K562 (cell line): ENCODE measurements around the gene MAP3K13. TPM values are rescaled to one million over a fixed set of nuclear protein-coding genes. Genes with fewer than 3 reads are reported as not detected.

Source experiments
- ATAC-seq: fragments of 200-7000 bp; cut with Tn5 transposase; 3 replicates; pipeline ENCODE4 v1.9.1; 2020; ENCODE audit warnings: moderate library complexity
- BruUV-seq: library from RNA; stranded (reverse); fragments of 400-500 nt; replicated peaks from 2 replicates; lab custom pipeline; 2021; lab: Mats Ljungman, UMichigan
- CTCF ChIA-PET: fragments of 300-600 bp; formaldehyde crosslinking; extraction: SDS; loops from one replicate; lab custom pipeline; 2021; ENCODE audit warnings: low intra/inter-chr PET ratio; lab: Yijun Ruan, JAX
- POLR2A ChIA-PET: fragments of 300-600, 350-650 bp; sonication (Branson Sonifier 250); formaldehyde crosslinking; extraction: SDS; loops from one replicate; lab custom pipeline; 2021; ENCODE audit warnings: antibody characterized with exemption, inconsistent platforms; lab: Yijun Ruan, JAX
- DNase-seq, 4 experiments: peaks; one replicate each; pipeline versions ENCODE4 v3.0.0 to v3.0.0-alpha.2; 2011 to 2018; ENCODE audit warnings: low spot score in 3 of 4, mixed read lengths in 3 of 4; ENCODE audit errors: extremely low read depth in 1 of 4
- FAIRE-seq: peaks from 2 replicates; lab custom pipeline; 2011; peaks lifted over from hg19 to GRCh38; lab: Jason Lieb, UNC
- H2AFZ ChIP-seq: 2 replicates; pipeline ENCODE4 v1.6.0; 2011; ENCODE audit warnings: low read depth, low read length, control low read depth, inconsistent platforms
- H3K27ac ChIP-seq: fragments of 200-600 bp; 3 replicates; pipeline ENCODE4 v1.8.0; 2011; ENCODE audit warnings: low read depth, mild to moderate bottlenecking, control low read depth, inconsistent platforms, low read length, moderate library complexity, mixed read lengths; ENCODE audit errors: extremely low read depth
- H3K27me3 ChIP-seq, 2 experiments: fragments of 300-600 bp in 1 of 2; 2 replicates in 1 of 2; 3 replicates in 1 of 2; pipeline versions ENCODE4 v1.6.0 to v1.8.0; 2011; ENCODE audit warnings: inconsistent platforms in 2 of 2, low read length in 2 of 2, mild to moderate bottlenecking in 1 of 2, mixed read lengths in 1 of 2, moderate library complexity in 1 of 2; ENCODE audit not compliant: control insufficient read depth in 2 of 2, insufficient read depth in 2 of 2
- H3K36me3 ChIP-seq: fragments of 300-600 bp; 3 replicates; pipeline ENCODE4 v1.8.0; 2011; ENCODE audit warnings: mild to moderate bottlenecking, low read length, inconsistent platforms; ENCODE audit not compliant: control insufficient read depth, insufficient read depth
- H3K4me1 ChIP-seq, 2 experiments: fragments of 200-600 bp in 1 of 2; replicated peaks in 1 of 2; 2 replicates in 1 of 2; 3 replicates in 1 of 2; pipeline versions ENCODE4 v1.5.1 to v1.8.0; 2011; ENCODE audit warnings: inconsistent platforms in 2 of 2, low read length in 2 of 2, mild to moderate bottlenecking in 1 of 2, mixed read lengths in 1 of 2, moderate library complexity in 1 of 2; ENCODE audit not compliant: control insufficient read depth in 2 of 2, insufficient read depth in 2 of 2
- H3K4me2 ChIP-seq: 2 replicates; pipeline ENCODE4 v1.6.1; 2011; ENCODE audit warnings: low read length, control low read depth, inconsistent platforms, mixed read lengths; ENCODE audit not compliant: insufficient read depth
- H3K4me3 ChIP-seq: fragments of 200-600 bp; sonication (generic), shearing (Covaris generic); 2 replicates; pipeline ENCODE4 v1.5.1; 2016; ENCODE audit warnings: control low read depth, inconsistent platforms
- H3K79me2 ChIP-seq: fragments of 200-600 bp; 3 replicates; pipeline ENCODE4 v1.8.0; 2011; ENCODE audit warnings: low read length, inconsistent platforms; ENCODE audit not compliant: control insufficient read depth, insufficient read depth
- H3K9ac ChIP-seq, 2 experiments: 2 replicates each; pipeline versions ENCODE4 v1.6.0 to v1.6.1; 2011; ENCODE audit warnings: low read depth in 2 of 2, low read length in 2 of 2, control low read depth in 1 of 2, inconsistent platforms in 1 of 2, mild to moderate bottlenecking in 1 of 2, mixed read lengths in 1 of 2; ENCODE audit not compliant: insufficient read depth in 1 of 2
- H3K9me1 ChIP-seq: one replicate; pipeline ENCODE4 v1.6.0; 2011; ENCODE audit warnings: inconsistent platforms, mild to moderate bottlenecking, low read length, moderate library complexity; ENCODE audit not compliant: control insufficient read depth, insufficient read depth
- H3K9me3 ChIP-seq: replicated peaks from 2 replicates; pipeline ENCODE4 v1.5.1; 2011; ENCODE audit warnings: low read depth, low read length, inconsistent platforms; ENCODE audit not compliant: control insufficient read depth, insufficient read depth
- H4K20me1 ChIP-seq: replicated peaks from 2 replicates; pipeline ENCODE4 v1.6.1; 2011; ENCODE audit warnings: low read length, inconsistent platforms, mixed read lengths; ENCODE audit not compliant: control insufficient read depth, insufficient read depth
- ADNP ChIP-seq: fragments of 200-800 bp; sonication (Bioruptor generic); IDR thresholded peaks from 2 replicates; pipeline ENCODE4 v1.6.1; 2016; ENCODE audit warnings: missing genetic modification characterization, missing compliant biosample characterization
- ARID1B ChIP-seq: fragments of 450-650 bp; IDR thresholded peaks from 2 replicates; pipeline ENCODE4 v1.6.1; 2016; ENCODE audit warnings: antibody characterized with exemption, mild to moderate bottlenecking, inconsistent platforms
- C11orf30 ChIP-seq: fragments of 450-650 bp; IDR thresholded peaks from 2 replicates; pipeline ENCODE4 v1.6.1; 2016; ENCODE audit warnings: low read depth, mild to moderate bottlenecking
- CBFA2T3 ChIP-seq: fragments of 450-650 bp; IDR thresholded peaks from 2 replicates; pipeline ENCODE4 v1.6.1; 2017
- HDAC1 ChIP-seq, 2 experiments: fragments of 450-650 bp; IDR thresholded peaks; 2 replicates each; pipeline ENCODE4 v1.6.1; 2016 to 2017; ENCODE audit warnings: inconsistent platforms in 1 of 2, mild to moderate bottlenecking in 1 of 2, moderate library complexity in 1 of 2
- MAFF ChIP-seq: IDR thresholded peaks from 2 replicates; pipeline ENCODE4 v1.6.1; 2012; ENCODE audit warnings: low read length, improper control_type of control experiment
- MAFK ChIP-seq: IDR thresholded peaks from 2 replicates; pipeline ENCODE4 v1.6.1; 2011; ENCODE audit warnings: low read length, improper control_type of control experiment
- MTA1 ChIP-seq: fragments of 450-650 bp; IDR thresholded peaks from 2 replicates; pipeline ENCODE4 v1.6.1; 2017; ENCODE audit warnings: borderline replicate concordance
- NFE2 ChIP-seq: IDR thresholded peaks from 2 replicates; pipeline ENCODE4 v1.6.1; 2014; ENCODE audit warnings: antibody characterized with exemption, low read depth
- NFE2L1 ChIP-seq: fragments of 450-650 bp; IDR thresholded peaks from 2 replicates; pipeline ENCODE4 v1.6.1; 2016; ENCODE audit warnings: missing genetic modification characterization, low read depth, mild to moderate bottlenecking, missing compliant biosample characterization, moderate library complexity, borderline replicate concordance
- SMARCA4 ChIP-seq: fragments of 450-650 bp; IDR thresholded peaks from 2 replicates; pipeline ENCODE4 v1.6.1; 2016
- SMARCC2 ChIP-seq: fragments of 450-650 bp; IDR thresholded peaks from 2 replicates; pipeline ENCODE4 v1.6.1; 2017; ENCODE audit warnings: antibody characterized with exemption, moderate library complexity, mild to moderate bottlenecking, low read depth
- SOX6 ChIP-seq: fragments of 450-650 bp; IDR thresholded peaks from 2 replicates; pipeline ENCODE4 v1.6.1; 2014; ENCODE audit warnings: mild to moderate bottlenecking
- SRSF3 ChIP-seq: fragments of 200-400 bp; formaldehyde crosslinking; IDR thresholded peaks from 2 replicates; pipeline ENCODE4 v1.6.1; 2016; ENCODE audit warnings: mild to moderate bottlenecking, low read length, moderate library complexity; ENCODE audit not compliant: insufficient read depth
- ZNF124 ChIP-seq: sonication (generic); formaldehyde crosslinking; IDR thresholded peaks from 2 replicates; pipeline ENCODE4 v1.8.1; 2022; ENCODE audit warnings: missing genetic modification reagents
- ZNF282 ChIP-seq: sonication (generic); formaldehyde crosslinking; IDR thresholded peaks from 2 replicates; pipeline ENCODE4 v1.8.1; 2023; ENCODE audit warnings: missing genetic modification reagents
- ZNF316 ChIP-seq: fragments of 450-650 bp; IDR thresholded peaks from 2 replicates; pipeline ENCODE4 v1.6.1; 2016
- ZNF644 ChIP-seq: fragments of 200-800 bp; sonication (Bioruptor generic); IDR thresholded peaks from 2 replicates; pipeline ENCODE4 v1.6.1; 2016; ENCODE audit warnings: low read depth, missing genetic modification characterization, missing compliant biosample characterization
- WGBS: fragments of 100-300 bp; shearing (Covaris generic); methylation state at CpG from one replicate; pipeline ENCODE4 v1.1.6; 2016; ENCODE audit warnings: low coverage, mixed read lengths; ENCODE audit not compliant: insufficient coverage; ENCODE audit errors: missing lambda C conversion rate; 5-methylcytosine and 5-hydroxymethylcytosine counted together
- in situ Hi-C: fragments of 300-500 bp; cut with MboI; formaldehyde crosslinking; loops from 4 replicates; pipeline ENCODE4 v1.15.0; 2018; ENCODE audit warnings: inconsistent platforms, mixed read lengths
- intact Hi-C: fragments of 100-400 bp; cut with micrococcal nuclease; formaldehyde crosslinking; loops from 2 replicates; pipeline ENCODE4 v1.14.2; 2022
- polyA plus RNA-seq, 8 experiments: library from polyadenylated mRNA; depleted of rRNA in 4 of 8; stranded (reverse) in 5 of 8; unstranded in 3 of 8; fragments of >200 nt; fragmentation: Nextera tagmentation in 2 of 8; fragmentation: Illumina TruSeq in 1 of 8; extraction: Ambion mirVana in 2 of 8; extraction: Trizol in 1 of 8; gene quantifications; 2 replicates each; pipeline versions ENCODE4 v1.2.1 to v1.2.3, GENCODE V29; 2011 to 2014; ENCODE audit warnings: inconsistent platforms in 1 of 8, missing spikeins in 1 of 8
- total RNA-seq, 7 experiments: library from RNA; depleted of rRNA in 6 of 7; stranded (reverse); fragments of >200 nt in 6 of 7; fragmentation: Illumina TruSeq in 2 of 7; extraction: Trizol in 2 of 7; gene quantifications; 2 replicates each; pipeline versions ENCODE4 v1.2.1 to v1.2.3, GENCODE V29; 2011 to 2021; ENCODE audit warnings: low replicate concordance in 1 of 7

Gene MAP3K13
- total and polyA plus RNA-seq, 9 of the 15 experiments (the other 6 are each of a cell fraction or from before 2014, with no cell fraction given): 0.04 to 0.32 (median 0.15) TPM; not detected in 2

- no peaks in the 10 kb centered on the region for H3K9me3 ChIP-seq
- no peak overlapping the region for H3K4me2 ChIP-seq
- H4K20me1 ChIP-seq: no peaks in the 10 kb centered on the region
- H3K9me1 ChIP-seq: no peaks in the 10 kb centered on the region
- H3K4me1 ChIP-seq: no peaks in the 10 kb centered on the region; a peak in 1 of 5 replicates
- H3K79me2 ChIP-seq: no peaks in the 10 kb centered on the region
- in situ Hi-C loops: no loop called here
- no peak for ATAC-seq
- TF ChIP-seq SRSF3: no peak
- TF ChIP-seq MTA1: no peak
- no peak for TF ChIP-seq ADNP
- no peaks in the 10 kb centered on the region for H3K36me3 ChIP-seq
- peak; percentile 55 for FAIRE-seq
- DNase-seq: no peak
- H3K9ac ChIP-seq: no peak overlapping the region
- H2AFZ ChIP-seq: 0 out of 2 replicates have a peak overlapping the region, but pooled peaks have one; percentile 29
- WGBS: 40% methylated on average over 3 of the region's 3 CpGs
- intact Hi-C loops: no loop called here
- no peak overlapping the region for H3K27ac ChIP-seq
- CTCF ChIA-PET: no interaction called here
- BruUV-seq: no TSS peak
- POLR2A ChIA-PET: interaction anchor here (0.5 kb wide), 1 partner anchor 29 kb away, joined by 3 read pairs; no protein-coding TSS in a partner anchor
- H3K27me3 ChIP-seq: no peaks in the 10 kb centered on the region
- no peak overlapping the region for H3K4me3 ChIP-seq
These were observed 49.2 kb upstream of the MAP3K13 start for GRCh38 chr3:185313693-185314246.

- H3K27ac ChIP-seq: peak overlapping the region; percentile 30; the same call in 1 of the 3 replicates
- peak; percentile 93 for TF ChIP-seq NFE2
- 0 out of 4 replicates have a peak, but pooled peaks of 1 of the 2 experiments have one; percentile 16 for TF ChIP-seq HDAC1 (IDR thresholded peaks at IDR 0.05)
- TF ChIP-seq ZNF282 (CRISPR knock-in tag): no peak
- TF ChIP-seq SMARCA4: 0 out of 2 replicates have a peak, but pooled peaks have one; percentile 21
- TF ChIP-seq MAFF: peak; percentile 72
- peak; percentile 84 for TF ChIP-seq ZNF316
- TF ChIP-seq ARID1B: 0 out of 2 replicates have a peak, but pooled peaks have one; percentile 19
- 0 out of 2 replicates have a peak, but pooled peaks have one; percentile 9 for TF ChIP-seq NFE2L1 (tag)
- TF ChIP-seq SOX6: peak; percentile 78
- 0 out of 2 replicates have a peak, but pooled peaks have one; percentile 37 for TF ChIP-seq ZNF644
- 0 out of 2 replicates have a peak, but pooled peaks have one; percentile 22 for TF ChIP-seq SMARCC2
- TF ChIP-seq ZNF124 (CRISPR knock-in tag): no peak
- TF ChIP-seq C11orf30: peak; percentile 80
- peak; percentile 41; the same call in 1 of the 2 replicates for TF ChIP-seq CBFA2T3
- peak; percentile 56; the same call in 1 of the 2 replicates for TF ChIP-seq MAFK
These were observed 46.1 kb upstream of the MAP3K13 start for GRCh38 chr3:185316740-185317412.

More at GRCh38 chr3:185316740-185317412, 46.1 kb upstream of the MAP3K13 start:
- Histone ChIP-seq H3K79me2 (no peaks in the 10 kb centered on the region), H3K36me3 (no peaks in the 10 kb centered on the region), H3K27me3 (no peaks in the 10 kb centered on the region), H3K9me1 (no peaks in the 10 kb centered on the region), H2AFZ (peak overlapping the region; percentile 85), H4K20me1 (no peaks in the 10 kb centered on the region), H3K4me3 (no peak overlapping the region), H3K9me3 (no peaks in the 10 kb centered on the region), H3K9ac (no peak overlapping the region), H3K4me1 (no peaks in the 10 kb centered on the region; a peak in 1 of 5 replicates), H3K4me2 (peak overlapping the region; percentile 4; the same call in 1 of the 2 replicates)
- FAIRE-seq: peak; percentile 68
- intact Hi-C loops: no loop called here
- in situ Hi-C loops: no loop called here
- 42% methylated on average over 6 of the region's 6 CpGs for WGBS
- BruUV-seq: no TSS peak
- peak in 2 of 4 experiments; percentile 26 to 38 for DNase-seq
- POLR2A ChIA-PET: interaction anchor here (0.9 to 1.0 kb wide), 2 partner anchors 8 to 10 kb away, joined by 3 read pairs; no protein-coding TSS in a partner anchor
- ATAC-seq: peak; percentile 82
- CTCF ChIA-PET: no interaction called here
